Spleen (tissue), 11 donors: ENCODE results near the gene CXCR3. TPM values are rescaled to one million over a fixed set of nuclear protein-coding genes. Genes with fewer than 3 reads are reported as not detected.
"Not testable (repeated sequence)": the region's sequence is repeated elsewhere in the genome, so short reads cannot be mapped to it uniquely, and the experiment has no call there.

Experiments
- DNase-seq: peaks from one replicate; pipeline ENCODE4 v3.0.0-alpha.2; 2020
- H3K27ac ChIP-seq, 8 donors: fragments of 200-600 bp; sonication (generic) in 7 of 8; 1 replicate in 4 of 8; 2 replicates in 4 of 8; pipeline versions ENCODE4 v1.5.0 to v1.8.0; 2016 to 2021; ENCODE audit warnings: inconsistent platforms in 4 of 8, mild to moderate bottlenecking in 4 of 8, moderate library complexity in 1 of 8
- H3K27me3 ChIP-seq, 7 donors: fragments of 200-600 bp; sonication (generic) in 6 of 7; replicated peaks in 1 of 7; 1 replicate in 4 of 7; 2 replicates in 3 of 7; pipeline versions ENCODE4 v1.5.0 to v1.8.0; 2016 to 2021; ENCODE audit warnings: inconsistent platforms in 3 of 7, mild to moderate bottlenecking in 1 of 7
- H3K36me3 ChIP-seq, 6 donors: fragments of 200-600 bp; sonication (generic) in 5 of 6; 1 replicate in 4 of 6; 2 replicates in 2 of 6; pipeline versions ENCODE4 v1.5.0 to v1.8.0; 2016 to 2021; ENCODE audit warnings: inconsistent platforms in 2 of 6
- H3K4me1 ChIP-seq, 6 donors: fragments of 200-600 bp; sonication (generic) in 5 of 6; 1 replicate in 3 of 6; 2 replicates in 3 of 6; pipeline versions ENCODE4 v1.5.0 to v1.8.0; 2016 to 2021; ENCODE audit warnings: inconsistent platforms in 3 of 6
- H3K4me3 ChIP-seq, 8 donors: fragments of 200-600 bp; sonication (generic) in 7 of 8; 1 replicate in 4 of 8; 2 replicates in 4 of 8; pipeline versions ENCODE4 v1.5.0 to v1.8.0; 2016 to 2021; ENCODE audit warnings: inconsistent platforms in 4 of 8, mild to moderate bottlenecking in 4 of 8, moderate library complexity in 2 of 8
- H3K9me3 ChIP-seq, 8 donors: fragments of 200-600 bp; sonication (generic) in 7 of 8; 1 replicate in 4 of 8; 2 replicates in 4 of 8; pipeline versions ENCODE4 v1.5.0 to v1.8.0; 2016 to 2021; ENCODE audit warnings: inconsistent platforms in 4 of 8
- CTCF ChIP-seq, 11 experiments: fragments of 200-600 bp in 7 of 11; fragments of 450-650 bp in 4 of 11; sonication (generic) in 4 of 11; IDR thresholded peaks in 8 of 11; conservative IDR thresholded peaks in 3 of 11; 1 replicate in 7 of 11; 2 replicates in 4 of 11; pipeline versions ENCODE4 v1.4.0 to v1.8.0; 2016 to 2021; ENCODE audit warnings: antibody characterized with exemption in 11 of 11, inconsistent platforms in 4 of 11, mild to moderate bottlenecking in 1 of 11
- POLR2A ChIP-seq, 3 donors: fragments of 450-650 bp; IDR thresholded peaks; one replicate each; pipeline ENCODE4 v1.5.1; 2017; ENCODE audit warnings: antibody characterized with exemption in 3 of 3, mild to moderate bottlenecking in 1 of 3
- POLR2AphosphoS5 ChIP-seq, 3 donors: sonication (generic); formaldehyde crosslinking; IDR thresholded peaks; one replicate each; pipeline ENCODE4 v1.5.1; 2017; ENCODE audit warnings: antibody characterized with exemption in 3 of 3
- WGBS, 5 donors: extraction: QIAGEN DNeasy Blood & Tissue Kit in 3 of 5; methylation state at CpG; one replicate each; pipeline versions ENCODE4 v1.1.5 to v1.1.7; 2013 to 2018; 5-methylcytosine and 5-hydroxymethylcytosine counted together
- intact Hi-C: fragments of 100-400 bp; cut with DNase I; formaldehyde crosslinking; loops from one replicate; pipeline ENCODE4 v1.15.0; 2023; ENCODE audit warnings: low total_unique reads
- polyA plus RNA-seq, 3 donors: library from polyadenylated mRNA; stranded (reverse); fragments of 200-250 nt; gene quantifications; one replicate each; pipeline ENCODE4 v1.2.1, GENCODE V29; 2013
- total RNA-seq, 7 donors: library from RNA; depleted of rRNA in 3 of 7; stranded (reverse); fragments of >200 nt in 3 of 7; fragmentation: NEBNext Ultra II Directional in 4 of 7; extraction: Animal tissue kit (Norgen Biotek cat#: 25700) in 4 of 7; gene quantifications; one replicate each; pipeline versions ENCODE4 v1.1.0 to v1.2.1, GENCODE V29; 2016 to 2021
- donor health status: healthy with polysubstance abuse.
- donor health status: DM: no; HTN: no; CAD: no; lungs with moderate emphysema.
- donor health status: DM: no; HTN: no; CAD: no.
- donor health status: Bipolar disorder and iron deficiency.
- donor health status: healthy.
- donor health status: DM: no; HTN: no; CAD: no.
- donor health status: DM: yes; HTN: yes; CAD: no.

Gene CXCR3
- total and polyA plus RNA-seq, 10 donors = 4.4 to 13.9 (median 8.0) TPM

GRCh38 chrX:71603618-71604017, 14.7 kb downstream of the CXCR3 start:
- peaks cover 5 to 28% (median 17%) of the 10 kb centered on the region in 6 donors for H3K4me1 ChIP-seq
- no peak overlapping the region for H3K4me3 ChIP-seq
- WGBS, 5 donors = 92 to 95% (median 94%) methylated on average over 33 of the region's 33 CpGs
- peaks cover 0 to 8% (median 0%) of the 10 kb centered on the region in 8 donors for H3K9me3 ChIP-seq
- no peak for DNase-seq
- H3K36me3 ChIP-seq = peaks cover 0 to 95% (median 17%) of the 10 kb centered on the region in 6 donors
- H3K27me3 ChIP-seq = no peaks in the 10 kb centered on the region
- intact Hi-C loops = no loop called here
- no peak overlapping the region for H3K27ac ChIP-seq
- no peak for TF ChIP-seq CTCF (IDR thresholded peaks at IDR 0.05 in 8 of 11, conservative IDR thresholded peaks at IDR 0.05 in 3 of 11)
- TF ChIP-seq POLR2A (IDR thresholded peaks at IDR 0.05) = no peak
- TF ChIP-seq POLR2AphosphoS5 (IDR thresholded peaks at IDR 0.05) = no peak

- intact Hi-C loops = no loop called here
- H3K27me3 ChIP-seq = no peaks in the 10 kb centered on the region
- no peaks in the 10 kb centered on the region for H3K4me1 ChIP-seq
- no peak for TF ChIP-seq POLR2A (IDR thresholded peaks at IDR 0.05)
- no peak for TF ChIP-seq POLR2AphosphoS5 (IDR thresholded peaks at IDR 0.05)
- TF ChIP-seq CTCF (IDR thresholded peaks at IDR 0.05 in 8 of 11, conservative IDR thresholded peaks at IDR 0.05 in 3 of 11) = no peak
- no peak overlapping the region for H3K27ac ChIP-seq
- peaks cover 0 to 8% (median 0%) of the 10 kb centered on the region in 8 donors for H3K9me3 ChIP-seq
- no peak for DNase-seq
- no peak overlapping the region for H3K4me3 ChIP-seq
- 82 to 92% (median 85%) methylated on average over 2 of the region's 2 CpGs for WGBS, 5 donors
- peaks cover 0 to 96% (median 17%) of the 10 kb centered on the region in 6 donors for H3K36me3 ChIP-seq
Measured at GRCh38 chrX:71599965-71600364, 18.3 kb downstream of the CXCR3 start.

GRCh38 chrX:71593210-71593609, 25.1 kb downstream of the CXCR3 start:
- intact Hi-C loops, H3K9me3 ChIP-seq, H3K27me3 ChIP-seq, DNase-seq, H3K27ac ChIP-seq, H3K4me1 ChIP-seq, H3K4me3 ChIP-seq: not testable (repeated sequence)
- H3K36me3 ChIP-seq = peaks cover 0 to 35% (median 4%) of the 10 kb centered on the region in 6 donors
- whole genome bisulfite sequencing, 5 donors = 79 to 100% (median 94%) methylated on average over 2 to 7 of the region's 8 CpGs

GRCh38 chrX:71586929-71587328, 31.4 kb downstream of the CXCR3 start:
- peaks cover 0 to 11% (median under 1%) of the 10 kb centered on the region in 6 donors for H3K36me3 ChIP-seq
- no peak overlapping the region for H3K27ac ChIP-seq
- no peak for DNase-seq
- H3K27me3 ChIP-seq = no peaks in the 10 kb centered on the region
- H3K4me1 ChIP-seq = no peaks in the 10 kb centered on the region
- no peak overlapping the region for H3K4me3 ChIP-seq
- H3K9me3 ChIP-seq = no peaks in the 10 kb centered on the region
- WGBS, 5 donors = 92 to 100% (median 96%) methylated on average over 2 of the region's 2 CpGs
- no peak for TF ChIP-seq CTCF (IDR thresholded peaks at IDR 0.05 in 8 of 11, conservative IDR thresholded peaks at IDR 0.05 in 3 of 11)
- no peak for TF ChIP-seq POLR2A (IDR thresholded peaks at IDR 0.05)
- no peak for TF ChIP-seq POLR2AphosphoS5 (IDR thresholded peaks at IDR 0.05)
- intact Hi-C loops = no loop called here

DNA sequence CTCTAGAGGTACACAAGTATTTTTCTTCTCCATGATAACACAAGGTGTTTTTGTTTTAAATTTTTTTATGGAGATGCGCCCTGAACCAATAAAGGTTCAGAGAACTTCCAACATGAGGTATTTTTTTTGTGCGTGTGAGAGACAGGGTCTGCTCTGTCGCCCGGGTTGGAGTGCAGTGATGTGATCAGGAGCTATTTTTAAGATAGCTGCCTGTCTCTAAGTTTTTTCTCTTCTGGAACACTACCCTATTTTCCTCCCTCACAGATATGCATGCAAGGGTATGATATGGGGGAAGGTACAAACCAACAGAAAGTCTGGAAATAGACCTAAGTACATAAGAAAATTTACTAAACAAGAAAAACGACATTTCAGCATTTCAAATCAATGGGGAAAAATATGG, 37.1 kb downstream of the CXCR3 start:
- no peak for DNase-seq
- no peak overlapping the region for H3K4me3 ChIP-seq
- intact Hi-C loops = no loop called here
- H3K9me3 ChIP-seq = no peaks in the 10 kb centered on the region
- TF ChIP-seq POLR2A (IDR thresholded peaks at IDR 0.05) (no peak), POLR2AphosphoS5 (IDR thresholded peaks at IDR 0.05) (no peak), CTCF (IDR thresholded peaks at IDR 0.05 in 8 of 11, conservative IDR thresholded peaks at IDR 0.05 in 3 of 11) (no peak)
- no peaks in the 10 kb centered on the region for H3K4me1 ChIP-seq
- no peaks in the 10 kb centered on the region for H3K27me3 ChIP-seq
- H3K27ac ChIP-seq = no peak overlapping the region
- 77 to 89% (median 83%) methylated on average over 5 of the region's 5 CpGs for WGBS, 5 donors
- H3K36me3 ChIP-seq = peaks cover 0 to 56% (median 6%) of the 10 kb centered on the region in 6 donors
